HG03025 (cell line): ENCODE measurements around the gene CHRM5.
"Not testable (repeated sequence)": the region's sequence is repeated elsewhere in the genome, so short reads cannot be mapped to it uniquely, and the experiment has no call there.

ENCODE experiments used
- ATAC-seq: cut with Tn5 transposase; IDR thresholded peaks from one replicate; pipeline ENCODE4 v1.9.1; 2021; ENCODE audit warnings: mild to moderate bottlenecking, moderate library complexity; ENCODE audit not compliant: unreplicated experiment, low FRiP score

CHRM5 gene

GRCh38 chr15:34038023-34038870, 70.0 kb downstream of the CHRM5 start:
- ATAC-seq = peak; percentile 63

GRCh38 chr15:34038871-34039789, 70.8 kb downstream of the CHRM5 start, which contains the start of gene AVEN:
Gene AVEN, minus strand, starts transcription at chr15:34039204. Its CDS starts 158 bp downstream, at chr15:34039046.
- peak; percentile 43 for ATAC-seq

- peak; percentile 26 for ATAC-seq
Measured at GRCh38 chr15:34039790-34040113, 71.5 kb downstream of the CHRM5 start.

- ATAC-seq = no peak
Measured at GRCh38 chr15:34043391-34043790, 75.1 kb downstream of the CHRM5 start.

- ATAC-seq = no peak
Measured at GRCh38 chr15:34043813-34044212, 75.5 kb downstream of the CHRM5 start.

- ATAC-seq = no peak
Measured at GRCh38 chr15:34046471-34047145, 78.3 kb downstream of the CHRM5 start.

GRCh38 chr15:34047893-34048775, 79.8 kb downstream of the CHRM5 start:
- ATAC-seq = no peak

GRCh38 chr15:34049112-34049511, 80.8 kb downstream of the CHRM5 start:
- ATAC-seq = no peak

GRCh38 chr15:34050385-34050784, 82.1 kb downstream of the CHRM5 start:
- ATAC-seq = not testable (repeated sequence)

GRCh38 chr15:34054081-34054707, 85.9 kb downstream of the CHRM5 start:
- ATAC-seq = no peak

GRCh38 chr15:34055868-34056595, 87.7 kb downstream of the CHRM5 start:
- no peak for ATAC-seq

GRCh38 chr15:34056911-34057310, 88.6 kb downstream of the CHRM5 start:
- ATAC-seq = no peak

- ATAC-seq = no peak
Measured at GRCh38 chr15:34059476-34059875, 91.2 kb downstream of the CHRM5 start.

- no peak for ATAC-seq
Measured at GRCh38 chr15:34059946-34060345, 91.6 kb downstream of the CHRM5 start.

- ATAC-seq = no peak
Measured at GRCh38 chr15:34064438-34064837, 96.1 kb downstream of the CHRM5 start.

GRCh38 chr15:34065261-34065660, 97.0 kb downstream of the CHRM5 start:
- ATAC-seq = no peak

- ATAC-seq = no peak
Measured at GRCh38 chr15:34065941-34066340, 97.6 kb downstream of the CHRM5 start.

GRCh38 chr15:34070003-34070402, 101.7 kb downstream of the CHRM5 start:
- ATAC-seq = no peak

- ATAC-seq = no peak
Measured at GRCh38 chr15:34076785-34077184, 108.5 kb downstream of the CHRM5 start.
